SK-N-SH (cell line): ENCODE results near the gene HES1. TPM values are rescaled to one million over a fixed set of nuclear protein-coding genes. Genes with fewer than 3 reads are reported as not detected.

Experiments
- CTCF ChIA-PET: fragments of 300-600, 350-600 bp; formaldehyde crosslinking; extraction: SDS; loops from one replicate; lab custom pipeline; 2021; lab: Yijun Ruan, JAX
- POLR2A ChIA-PET: fragments of 350-600 bp; sonication (Branson Sonifier 250); formaldehyde crosslinking; extraction: SDS; loops from one replicate; lab custom pipeline; 2020; ENCODE audit warnings: antibody characterized with exemption, inconsistent platforms; lab: Yijun Ruan, JAX
- DNase-seq: peaks from one replicate; pipeline ENCODE4 v3.0.0; 2012
- H2AFZ ChIP-seq: fragments of 200-600 bp; sonication (generic); 2 replicates; pipeline ENCODE4 v1.8.1; 2016; ENCODE audit warnings: antibody characterized with exemption, mild to moderate bottlenecking, low read depth
- H3F3A ChIP-seq: fragments of 200-600 bp; sonication (generic); replicated peaks from 2 replicates; pipeline ENCODE3; 2016; ENCODE audit warnings: antibody characterized with exemption, mild to moderate bottlenecking; ENCODE audit not compliant: insufficient read depth
- H3K27ac ChIP-seq, 2 experiments: fragments of 200-500 bp in 1 of 2; fragments of 200-600 bp in 1 of 2; sonication (Bioruptor generic) in 1 of 2; sonication (generic), shearing (Covaris generic) in 1 of 2; 2 replicates each; pipeline versions ENCODE4 v1.5.1 to v1.6.1; 2014 to 2016; ENCODE audit warnings: low read depth in 2 of 2, inconsistent platforms in 1 of 2, low read length in 1 of 2, mild to moderate bottlenecking in 1 of 2, mixed read lengths in 1 of 2
- H3K27me3 ChIP-seq: fragments of 200-600 bp; sonication (generic), shearing (Covaris generic); 2 replicates; pipeline ENCODE4 v1.6.1; 2016; ENCODE audit warnings: mixed run types; ENCODE audit not compliant: insufficient read depth
- H3K36me3 ChIP-seq, 2 experiments: fragments of 200-500 bp in 1 of 2; fragments of 200-600 bp in 1 of 2; sonication (Bioruptor generic) in 1 of 2; sonication (generic) in 1 of 2; replicated peaks in 1 of 2; 2 replicates each; pipeline versions ENCODE3 to v1.5.1; 2014 to 2016; ENCODE audit warnings: low read length in 1 of 2, mild to moderate bottlenecking in 1 of 2; ENCODE audit not compliant: insufficient read depth in 2 of 2, control insufficient read depth in 1 of 2
- H3K4me1 ChIP-seq, 2 experiments: fragments of 200-500 bp in 1 of 2; fragments of 200-600 bp in 1 of 2; sonication (Bioruptor generic) in 1 of 2; sonication (generic), shearing (Covaris generic) in 1 of 2; 2 replicates each; pipeline versions ENCODE4 v1.5.1 to v1.6.1; 2014 to 2016; ENCODE audit warnings: low read depth in 1 of 2, low read length in 1 of 2, mixed run types in 1 of 2; ENCODE audit not compliant: insufficient read depth in 2 of 2, control insufficient read depth in 1 of 2
- H3K4me2 ChIP-seq: fragments of 200-600 bp; sonication (generic), shearing (Covaris generic); 2 replicates; pipeline ENCODE4 v1.6.1; 2017; ENCODE audit warnings: mixed run types
- H3K4me3 ChIP-seq, 2 experiments: fragments of 200-500 bp in 1 of 2; fragments of 200-600 bp in 1 of 2; sonication (Bioruptor generic) in 1 of 2; sonication (generic), shearing (Covaris generic) in 1 of 2; 2 replicates each; pipeline versions ENCODE4 v1.5.1 to v1.8.1; 2014 to 2016; ENCODE audit warnings: low read depth in 2 of 2, inconsistent platforms in 1 of 2, low read length in 1 of 2, mild to moderate bottlenecking in 1 of 2, mixed read lengths in 1 of 2, moderate library complexity in 1 of 2
- H3K79me2 ChIP-seq: fragments of 200-600 bp; sonication (generic); 2 replicates; pipeline ENCODE4 v1.8.1; 2017; ENCODE audit warnings: mild to moderate bottlenecking; ENCODE audit not compliant: insufficient read depth
- H3K9ac ChIP-seq: fragments of 200-600 bp; sonication (generic); 2 replicates; pipeline ENCODE4 v1.6.1; 2017; ENCODE audit warnings: mixed run types
- H3K9me2 ChIP-seq: fragments of 200-600 bp; sonication (generic); 2 replicates; pipeline ENCODE4 v1.6.1; 2017; ENCODE audit warnings: mixed run types
- H3K9me3 ChIP-seq: fragments of 200-600 bp; sonication (generic); 2 replicates; pipeline ENCODE4 v1.6.1; 2017; ENCODE audit warnings: mixed run types, mild to moderate bottlenecking, moderate library complexity
- H4K20me1 ChIP-seq: fragments of 200-600 bp; sonication (generic); 2 replicates; pipeline ENCODE4 v1.6.1; 2017; ENCODE audit warnings: mild to moderate bottlenecking, mixed run types; ENCODE audit not compliant: insufficient read depth
- CHD2 ChIP-seq: fragments of 150-350 bp; IDR thresholded peaks from 2 replicates; pipeline ENCODE4 v1.6.1; 2018; ENCODE audit warnings: low read length; ENCODE audit not compliant: partially characterized antibody
- CTCF ChIP-seq: fragments of 200-600 bp; sonication (generic); IDR thresholded peaks from 2 replicates; pipeline ENCODE4 v1.6.1; 2017; ENCODE audit warnings: antibody characterized with exemption, mild to moderate bottlenecking, moderate library complexity
- ELF1 ChIP-seq: IDR thresholded peaks from 2 replicates; pipeline ENCODE4 v1.4.0; 2012
- EP300 ChIP-seq, 2 experiments: IDR thresholded peaks; 2 replicates each; pipeline versions ENCODE4 v1.4.0 to v1.6.1; 2012; ENCODE audit warnings: borderline replicate concordance in 1 of 2, low read depth in 1 of 2, low read length in 1 of 2
- FOSL2 ChIP-seq: IDR thresholded peaks from 2 replicates; pipeline ENCODE4 v1.4.0; 2012; ENCODE audit warnings: low read depth, mild to moderate bottlenecking, moderate library complexity, borderline replicate concordance
- FOXM1 ChIP-seq: IDR thresholded peaks from 2 replicates; pipeline ENCODE4 v1.4.0; 2012; ENCODE audit warnings: low read depth, mild to moderate bottlenecking
- GATA2 ChIP-seq: sonication (generic); formaldehyde crosslinking; IDR thresholded peaks from 2 replicates; pipeline ENCODE4 v1.5.0; 2020; ENCODE audit warnings: mild to moderate bottlenecking, missing genetic modification reagents
- JUND ChIP-seq: IDR thresholded peaks from 2 replicates; pipeline ENCODE4 v1.4.0; 2012
- MEF2A ChIP-seq: IDR thresholded peaks from 2 replicates; pipeline ENCODE4 v1.4.0; 2012; ENCODE audit warnings: low read depth, borderline replicate concordance
- MXI1 ChIP-seq: IDR thresholded peaks from 2 replicates; pipeline ENCODE4 v1.6.1; 2012; ENCODE audit warnings: mild to moderate bottlenecking, low read depth, low read length, improper control_type of control experiment
- PBX3 ChIP-seq: IDR thresholded peaks from 2 replicates; pipeline ENCODE4; 2012
- POLR2AphosphoS5 ChIP-seq: IDR thresholded peaks from 2 replicates; pipeline ENCODE4 v1.6.1; 2012; ENCODE audit warnings: low read depth, low read length
- RCOR1 ChIP-seq: fragments of 150-350 bp; IDR thresholded peaks from 2 replicates; pipeline ENCODE4 v1.6.1; 2017; ENCODE audit warnings: antibody characterized with exemption, low read length
- REST ChIP-seq: IDR thresholded peaks from 2 replicates; pipeline ENCODE4 v1.6.1; 2012; ENCODE audit warnings: mild to moderate bottlenecking, low read depth, low read length, moderate library complexity
- RXRA ChIP-seq: IDR thresholded peaks from 2 replicates; pipeline ENCODE4 v1.4.0; 2012; ENCODE audit warnings: low read depth, mild to moderate bottlenecking, borderline replicate concordance
- SIN3A ChIP-seq: IDR thresholded peaks from 2 replicates; pipeline ENCODE4 v1.6.1; 2012; ENCODE audit warnings: low read depth, mild to moderate bottlenecking, low read length, moderate library complexity, borderline replicate concordance
- SMC3 ChIP-seq: IDR thresholded peaks from 2 replicates; pipeline ENCODE4 v1.6.1; 2012; ENCODE audit warnings: low read depth, low read length, improper control_type of control experiment
- TAF1 ChIP-seq: IDR thresholded peaks from 2 replicates; pipeline ENCODE4 v1.6.1; 2012; ENCODE audit warnings: low read depth, mild to moderate bottlenecking, low read length, moderate library complexity, borderline replicate concordance
- TEAD4 ChIP-seq: IDR thresholded peaks from 2 replicates; pipeline ENCODE4 v1.4.0; 2012; ENCODE audit warnings: mild to moderate bottlenecking, borderline replicate concordance; ENCODE audit not compliant: insufficient read depth
- WGBS: methylation state at CpG from one replicate; pipeline ENCODE4 v1.1.6; 2017; ENCODE audit warnings: low lambda C conversion rate; 5-methylcytosine and 5-hydroxymethylcytosine counted together
- polyA plus RNA-seq, 3 experiments: library from polyadenylated mRNA; depleted of rRNA; stranded (reverse); fragments of >200 nt; gene quantifications; 2 replicates each; pipeline ENCODE4 v1.2.3, GENCODE V29; 2012
- TF ChIP-seq, protein P1 (sequence below): IDR thresholded peaks from 2 replicates; pipeline ENCODE4 v1.4.0; 2012; ENCODE audit warnings: low read depth, borderline replicate concordance
- TF ChIP-seq, protein P2 (sequence below): fragments of 150-350 bp; IDR thresholded peaks from 2 replicates; pipeline ENCODE4 v1.6.1; 2016; ENCODE audit warnings: mild to moderate bottlenecking, low read depth, low read length

HES1 gene
- polyA plus RNA-seq, 1 of the 3 experiments (the other 2 are of a cell fraction): 225 TPM

DNA sequence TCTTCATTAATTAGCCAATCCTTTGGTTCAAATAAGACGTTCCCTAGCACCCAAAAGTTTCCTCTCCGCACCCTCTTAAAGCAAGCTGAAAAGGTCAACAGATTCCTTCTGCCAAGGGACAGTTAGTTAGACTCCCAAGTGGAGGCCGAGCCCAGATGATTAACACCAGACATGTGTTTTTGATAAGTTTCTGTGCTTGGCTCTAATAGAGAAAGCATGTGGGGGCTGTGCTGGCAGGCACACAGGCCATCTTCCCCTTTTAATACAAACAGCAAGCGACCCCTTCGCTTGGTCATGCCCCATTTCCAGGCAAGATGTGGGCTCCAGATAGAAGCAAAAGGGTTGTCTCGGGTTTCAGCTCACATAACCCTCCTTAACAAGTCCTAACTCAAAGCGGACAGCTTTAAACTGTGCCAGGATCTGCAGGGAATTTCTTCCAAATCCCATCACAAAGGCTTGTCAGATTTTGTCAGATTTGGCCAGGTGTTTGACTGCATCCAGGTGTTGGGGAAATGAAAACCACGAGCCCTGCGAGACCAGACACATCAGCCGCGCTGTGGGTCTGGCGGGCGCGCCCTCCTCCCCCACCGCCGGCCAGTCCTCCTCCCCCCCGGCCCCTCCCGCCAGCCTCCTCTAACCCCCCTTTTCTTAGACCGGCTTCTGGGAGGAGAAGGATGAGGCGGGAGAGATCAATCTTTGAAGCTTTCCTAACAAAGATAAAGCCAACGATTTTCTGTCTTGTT, 3.3 kb downstream of the HES1 start:
- H3K9me2 ChIP-seq: no peaks in the 10 kb centered on the region
- H3K27ac ChIP-seq: peak overlapping the region; percentile 95 to 98
- H3K4me2 ChIP-seq: peak overlapping the region; percentile 96
- H3K9me3 ChIP-seq: no peaks in the 10 kb centered on the region
- peaks cover 18 to 70% of the 10 kb centered on the region in 2 experiments for H3K4me1 ChIP-seq
- DNase-seq: peak; percentile 83
- POLR2A ChIA-PET: interaction anchor here (0.7 to 5.6 kb wide), 7 partner anchors 72 to 176 kb away, joined by 3 to 49 read pairs (median 6); no protein-coding TSS in a partner anchor
- H4K20me1 ChIP-seq: peaks cover 26% of the 10 kb centered on the region
- peaks cover 0 to 7% of the 10 kb centered on the region in 2 experiments for H3K36me3 ChIP-seq
- peaks cover 21% of the 10 kb centered on the region for H3K79me2 ChIP-seq
- peak overlapping the region; percentile 23 to 83 for H3K4me3 ChIP-seq
- no peak overlapping the region for H2AFZ ChIP-seq
- peaks cover 56% of the 10 kb centered on the region for H3F3A ChIP-seq
- H3K27me3 ChIP-seq: no peaks in the 10 kb centered on the region
- WGBS: 18% methylated on average over 21 of the region's 21 CpGs
- peak overlapping the region; percentile 96; the same call in 1 of the 2 replicates for H3K9ac ChIP-seq
- CTCF ChIA-PET: interaction anchor here (1.0 to 7.7 kb wide), 20 partner anchors 10 to 501 kb away, joined by 3 to 94 read pairs (median 4); no protein-coding TSS in a partner anchor
- TF ChIP-seq POLR2AphosphoS5: peak; percentile 82; the same call in 1 of the 2 replicates
- TF ChIP-seq REST: no peak
- TF ChIP-seq FOSL2: peak; percentile 19; the same call in 1 of the 2 replicates
- TF ChIP-seq, protein P1, sequence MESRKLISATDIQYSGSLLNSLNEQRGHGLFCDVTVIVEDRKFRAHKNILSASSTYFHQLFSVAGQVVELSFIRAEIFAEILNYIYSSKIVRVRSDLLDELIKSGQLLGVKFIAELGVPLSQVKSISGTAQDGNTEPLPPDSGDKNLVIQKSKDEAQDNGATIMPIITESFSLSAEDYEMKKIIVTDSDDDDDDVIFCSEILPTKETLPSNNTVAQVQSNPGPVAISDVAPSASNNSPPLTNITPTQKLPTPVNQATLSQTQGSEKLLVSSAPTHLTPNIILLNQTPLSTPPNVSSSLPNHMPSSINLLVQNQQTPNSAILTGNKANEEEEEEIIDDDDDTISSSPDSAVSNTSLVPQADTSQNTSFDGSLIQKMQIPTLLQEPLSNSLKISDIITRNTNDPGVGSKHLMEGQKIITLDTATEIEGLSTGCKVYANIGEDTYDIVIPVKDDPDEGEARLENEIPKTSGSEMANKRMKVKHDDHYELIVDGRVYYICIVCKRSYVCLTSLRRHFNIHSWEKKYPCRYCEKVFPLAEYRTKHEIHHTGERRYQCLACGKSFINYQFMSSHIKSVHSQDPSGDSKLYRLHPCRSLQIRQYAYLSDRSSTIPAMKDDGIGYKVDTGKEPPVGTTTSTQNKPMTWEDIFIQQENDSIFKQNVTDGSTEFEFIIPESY: peak; percentile 61; the same call in 1 of the 2 replicates
- TF ChIP-seq SMC3: peak; percentile 20; the same call in 1 of the 2 replicates
- TF ChIP-seq PBX3: peak; percentile 70
- TF ChIP-seq ELF1: no peak
- peak; percentile 81 for TF ChIP-seq CHD2
- TF ChIP-seq TEAD4: peak; percentile 52; the same call in 1 of the 2 replicates
- peak; percentile 85 to 88 for TF ChIP-seq EP300 (IDR thresholded peaks at IDR 0.05; ENCODE audit: borderline replicate concordance in 1 of 2, low read depth in 1 of 2, low read length in 1 of 2)
- peak; percentile 56; the same call in 1 of the 2 replicates for TF ChIP-seq MXI1
- TF ChIP-seq RXRA: peak; percentile 83; the same call in 1 of the 2 replicates
- no peak for TF ChIP-seq FOXM1
- TF ChIP-seq CTCF: no peak
- peak; percentile 26; the same call in 1 of the 2 replicates for TF ChIP-seq SIN3A
- peak; percentile 91 for TF ChIP-seq GATA2
- peak; percentile 94 for TF ChIP-seq RCOR1
- TF ChIP-seq TAF1: peak; percentile 30; the same call in 1 of the 2 replicates
- peak; percentile 45; the same call in 1 of the 2 replicates for TF ChIP-seq JUND
- 0 out of 2 replicates have a peak, but pooled peaks have one; percentile 14 for TF ChIP-seq MEF2A
- TF ChIP-seq, protein P2, sequence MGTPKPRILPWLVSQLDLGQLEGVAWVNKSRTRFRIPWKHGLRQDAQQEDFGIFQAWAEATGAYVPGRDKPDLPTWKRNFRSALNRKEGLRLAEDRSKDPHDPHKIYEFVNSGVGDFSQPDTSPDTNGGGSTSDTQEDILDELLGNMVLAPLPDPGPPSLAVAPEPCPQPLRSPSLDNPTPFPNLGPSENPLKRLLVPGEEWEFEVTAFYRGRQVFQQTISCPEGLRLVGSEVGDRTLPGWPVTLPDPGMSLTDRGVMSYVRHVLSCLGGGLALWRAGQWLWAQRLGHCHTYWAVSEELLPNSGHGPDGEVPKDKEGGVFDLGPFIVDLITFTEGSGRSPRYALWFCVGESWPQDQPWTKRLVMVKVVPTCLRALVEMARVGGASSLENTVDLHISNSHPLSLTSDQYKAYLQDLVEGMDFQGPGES: no peak
